Liver (tissue), 9 donors: Measurements from ENCODE around the gene KRT222. TPM values are rescaled to one million over a fixed set of nuclear protein-coding genes. Genes with fewer than 3 reads are reported as not detected.

Source experiments
- DNase-seq: peaks from one replicate; pipeline ENCODE4 v3.0.0-alpha.2; 2017; ENCODE audit warnings: low spot score
- H3K27ac ChIP-seq, 2 donors: one replicate each; pipeline ENCODE4 v1.7.0; 2013; ENCODE audit warnings: inconsistent platforms in 2 of 2, low read length in 2 of 2, control low read depth in 1 of 2, low read depth in 1 of 2, mild to moderate bottlenecking in 1 of 2
- H3K27me3 ChIP-seq, 4 donors: one replicate each; pipeline versions ENCODE4 v1.6.1 to v1.7.0; 2013; ENCODE audit warnings: low read length in 3 of 4, inconsistent platforms in 1 of 4, mild to moderate bottlenecking in 1 of 4, moderate library complexity in 1 of 4; ENCODE audit not compliant: control insufficient read depth in 4 of 4, insufficient read depth in 4 of 4
- H3K36me3 ChIP-seq, 4 donors: one replicate each; pipeline versions ENCODE4 v1.6.1 to v1.7.0; 2013; ENCODE audit warnings: low read length in 3 of 4, mild to moderate bottlenecking in 3 of 4, low read depth in 1 of 4, moderate library complexity in 1 of 4; ENCODE audit not compliant: control insufficient read depth in 4 of 4, insufficient read depth in 3 of 4
- H3K4me1 ChIP-seq, 4 donors: one replicate each; pipeline versions ENCODE4 v1.6.1 to v1.7.0; 2013; ENCODE audit warnings: low read length in 3 of 4, mild to moderate bottlenecking in 3 of 4, moderate library complexity in 1 of 4; ENCODE audit not compliant: control insufficient read depth in 4 of 4, insufficient read depth in 4 of 4
- H3K4me3 ChIP-seq, 3 donors: one replicate each; pipeline versions ENCODE4 v1.6.1 to v1.7.0; 2013; ENCODE audit warnings: low read length in 3 of 3, control low read depth in 1 of 3, low read depth in 1 of 3, mild to moderate bottlenecking in 1 of 3
- H3K9ac ChIP-seq, 2 donors: one replicate each; pipeline ENCODE4 v1.7.0; 2013; ENCODE audit warnings: low read length in 2 of 2, mild to moderate bottlenecking in 2 of 2, moderate library complexity in 2 of 2, control low read depth in 1 of 2, low read depth in 1 of 2
- H3K9me3 ChIP-seq, 4 donors: one replicate each; pipeline versions ENCODE4 v1.6.1 to v1.7.0; 2013; ENCODE audit warnings: low read length in 3 of 4; ENCODE audit not compliant: control insufficient read depth in 4 of 4
- EGR1 ChIP-seq, 2 donors: IDR thresholded peaks; 2 replicates each; pipeline ENCODE4 v1.6.1; 2016 to 2018; ENCODE audit warnings: antibody characterized with exemption in 2 of 2, low read depth in 2 of 2
- FOXA2 ChIP-seq: IDR thresholded peaks from 2 replicates; pipeline ENCODE4 v1.6.1; 2016; ENCODE audit warnings: antibody characterized with exemption
- GABPA ChIP-seq, 2 donors: IDR thresholded peaks in 1 of 2; conservative IDR thresholded peaks in 1 of 2; 2 replicates each; pipeline ENCODE4 v1.6.1; 2016; ENCODE audit warnings: antibody characterized with exemption in 2 of 2, mild to moderate bottlenecking in 1 of 2, moderate library complexity in 1 of 2
- HNF4A ChIP-seq, 2 donors: conservative IDR thresholded peaks; 2 replicates each; pipeline ENCODE4 v1.6.1; 2016; ENCODE audit warnings: antibody characterized with exemption in 2 of 2, mild to moderate bottlenecking in 2 of 2
- JUND ChIP-seq, 2 donors: IDR thresholded peaks; 2 replicates each; pipeline ENCODE4 v1.6.1; 2016; ENCODE audit warnings: antibody characterized with exemption in 2 of 2
- RXRA ChIP-seq, 2 donors: IDR thresholded peaks; 2 replicates each; pipeline ENCODE4 v1.6.1; 2017 to 2018; ENCODE audit warnings: antibody characterized with exemption in 2 of 2, mild to moderate bottlenecking in 1 of 2
- TAF1 ChIP-seq: conservative IDR thresholded peaks from 2 replicates; pipeline ENCODE4 v1.6.1; 2016; ENCODE audit warnings: antibody characterized with exemption, mild to moderate bottlenecking
- YY1 ChIP-seq: IDR thresholded peaks from 2 replicates; pipeline ENCODE4 v1.6.1; 2016; ENCODE audit warnings: antibody characterized with exemption, mild to moderate bottlenecking
- WGBS: extraction: QIAGEN DNeasy Blood & Tissue Kit; methylation state at CpG from one replicate; pipeline ENCODE4 v1.1.7; 2013; 5-methylcytosine and 5-hydroxymethylcytosine counted together
- polyA plus RNA-seq, 2 donors: library from polyadenylated mRNA; stranded (reverse) in 1 of 2; unstranded in 1 of 2; fragments of 200-250 nt in 1 of 2; fragments of >200 nt in 1 of 2; fragmentation: Nextera tagmentation in 1 of 2; extraction: Ambion mirVana in 1 of 2; gene quantifications; one replicate each; pipeline versions ENCODE4 v1.2.1 to v1.2.3, GENCODE V29; 2013 to 2015
- total RNA-seq, 2 donors: library from RNA; depleted of rRNA; stranded (reverse); fragments of >200 nt; gene quantifications; one replicate each; pipeline ENCODE4 v1.2.3, GENCODE V29; 2014
- TF ChIP-seq, protein P1 (sequence below): IDR thresholded peaks from 2 replicates; pipeline ENCODE4 v1.6.1; 2016; ENCODE audit warnings: antibody characterized with exemption
- TF ChIP-seq, protein P2 (sequence below): IDR thresholded peaks from 2 replicates; pipeline ENCODE4 v1.6.1; 2016; ENCODE audit warnings: antibody characterized with exemption
- TF ChIP-seq, protein P3 (sequence below): fragments of 150-350 bp; IDR thresholded peaks from 2 replicates; pipeline ENCODE4 v1.5.1; 2017; ENCODE audit warnings: improper control_type of control experiment, low read depth, low read length; ENCODE audit not compliant: missing input control
- TF ChIP-seq, protein P4 (sequence below): IDR thresholded peaks from 2 replicates; pipeline ENCODE4 v1.6.1; 2016; ENCODE audit warnings: antibody characterized with exemption
- donor health status: healthy.
- donor health status: healthy.
- donor health status: healthy.
- donor health status: healthy.
- donor health status: healthy.

The KRT222 gene
- total and polyA plus RNA-seq, 4 donors, result 1.9 to 5.6 (median 2.9) TPM

DNA sequence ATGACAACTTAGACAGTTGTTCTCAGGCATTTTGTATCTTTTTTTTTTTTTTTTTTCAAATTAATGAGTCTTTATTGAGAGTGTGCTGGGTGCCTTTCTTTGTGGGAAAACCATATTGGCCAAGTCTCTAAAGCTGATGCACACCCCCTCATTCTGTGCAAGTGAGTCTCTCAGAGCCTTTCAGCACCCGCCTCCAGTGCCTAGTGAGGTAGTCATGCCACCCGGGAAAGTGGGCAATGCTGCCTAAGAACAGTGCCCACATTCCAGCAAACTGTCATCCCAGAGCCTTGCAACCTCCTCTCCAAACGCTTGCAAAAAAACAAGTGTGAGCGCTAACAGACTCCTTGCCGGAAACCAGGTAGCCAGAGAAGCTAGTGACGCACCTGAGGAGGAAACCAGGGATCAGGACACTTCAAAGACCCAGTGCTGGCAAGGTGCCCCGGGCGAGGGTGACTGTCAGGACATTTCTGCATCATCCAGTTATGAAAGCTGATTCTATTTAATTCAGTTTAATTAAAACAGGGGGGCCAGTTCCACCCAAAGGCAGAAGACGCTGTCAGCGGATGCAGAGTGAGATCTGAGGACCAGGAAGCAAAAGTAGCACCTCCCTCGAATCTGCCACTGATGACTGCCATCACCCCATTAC lies 52.3 kb downstream of the KRT222 start:
- no peaks in the 10 kb centered on the region for H3K36me3 ChIP-seq
- H3K9ac ChIP-seq, result no peak overlapping the region
- TF ChIP-seq FOXA2, result no peak
- TF ChIP-seq JUND (IDR thresholded peaks at IDR 0.05), result no peak
- no peak for TF ChIP-seq YY1
- TF ChIP-seq RXRA (IDR thresholded peaks at IDR 0.05), result no peak
- TF ChIP-seq, protein P1, sequence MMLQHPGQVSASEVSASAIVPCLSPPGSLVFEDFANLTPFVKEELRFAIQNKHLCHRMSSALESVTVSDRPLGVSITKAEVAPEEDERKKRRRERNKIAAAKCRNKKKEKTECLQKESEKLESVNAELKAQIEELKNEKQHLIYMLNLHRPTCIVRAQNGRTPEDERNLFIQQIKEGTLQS, result no peak
- H3K27ac ChIP-seq, result no peak overlapping the region
- no peak overlapping the region for H3K4me3 ChIP-seq
- DNase-seq, result no peak
- WGBS, result 83% methylated on average over 11 of the region's 11 CpGs
- H3K4me1 ChIP-seq, result peaks cover 0 to 3% (median 1%) of the 10 kb centered on the region in 4 donors
- no peaks in the 10 kb centered on the region for H3K9me3 ChIP-seq
- no peaks in the 10 kb centered on the region for H3K27me3 ChIP-seq

DNA sequence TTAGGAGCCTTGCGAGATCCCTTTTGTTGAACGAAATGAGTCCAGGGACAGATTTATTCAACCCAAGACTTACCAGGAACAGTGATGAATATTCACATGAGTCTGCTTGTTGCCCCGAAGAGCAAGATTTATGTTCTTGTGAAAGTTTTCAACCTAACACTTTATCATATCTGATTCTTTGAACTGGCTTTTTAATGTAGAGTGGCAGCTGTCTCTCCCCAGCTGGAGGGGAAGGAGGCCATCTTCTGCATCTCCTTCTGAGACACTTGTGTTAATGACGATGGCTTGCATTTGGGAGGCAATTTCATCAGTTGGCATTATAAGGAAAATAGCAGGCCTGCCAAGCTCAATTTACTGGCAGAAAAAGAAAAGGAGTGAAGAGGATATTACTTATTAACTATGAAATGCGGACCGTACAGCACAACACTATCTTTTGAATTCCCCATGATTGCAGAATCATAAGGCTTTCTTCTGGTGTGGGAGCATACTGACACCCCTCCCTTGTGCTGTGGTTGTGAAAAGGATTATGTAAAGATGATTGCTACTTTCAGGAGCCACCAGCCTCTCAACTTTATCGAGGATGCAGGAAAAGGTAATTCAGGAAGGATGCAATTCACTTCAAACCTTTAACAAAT lies 53.0 kb downstream of the KRT222 start:
- Histone ChIP-seq H3K27ac (no peak overlapping the region), H3K9me3 (no peaks in the 10 kb centered on the region), H3K27me3 (no peaks in the 10 kb centered on the region), H3K4me1 (peaks cover 0 to 3% (median 1%) of the 10 kb centered on the region in 4 donors), H3K36me3 (no peaks in the 10 kb centered on the region), H3K4me3 (no peak overlapping the region), H3K9ac (no peak overlapping the region)
- DNase-seq, result no peak
- TF ChIP-seq EGR1 (IDR thresholded peaks at IDR 0.05; ENCODE audit: low read depth in 2 of 2) (no peak), HNF4A (conservative IDR thresholded peaks at IDR 0.05) (no peak), GABPA (IDR thresholded peaks at IDR 0.05 in 1 of 2, conservative IDR thresholded peaks at IDR 0.05 in 1 of 2) (no peak), TAF1 (no peak)
- TF ChIP-seq, protein P2, sequence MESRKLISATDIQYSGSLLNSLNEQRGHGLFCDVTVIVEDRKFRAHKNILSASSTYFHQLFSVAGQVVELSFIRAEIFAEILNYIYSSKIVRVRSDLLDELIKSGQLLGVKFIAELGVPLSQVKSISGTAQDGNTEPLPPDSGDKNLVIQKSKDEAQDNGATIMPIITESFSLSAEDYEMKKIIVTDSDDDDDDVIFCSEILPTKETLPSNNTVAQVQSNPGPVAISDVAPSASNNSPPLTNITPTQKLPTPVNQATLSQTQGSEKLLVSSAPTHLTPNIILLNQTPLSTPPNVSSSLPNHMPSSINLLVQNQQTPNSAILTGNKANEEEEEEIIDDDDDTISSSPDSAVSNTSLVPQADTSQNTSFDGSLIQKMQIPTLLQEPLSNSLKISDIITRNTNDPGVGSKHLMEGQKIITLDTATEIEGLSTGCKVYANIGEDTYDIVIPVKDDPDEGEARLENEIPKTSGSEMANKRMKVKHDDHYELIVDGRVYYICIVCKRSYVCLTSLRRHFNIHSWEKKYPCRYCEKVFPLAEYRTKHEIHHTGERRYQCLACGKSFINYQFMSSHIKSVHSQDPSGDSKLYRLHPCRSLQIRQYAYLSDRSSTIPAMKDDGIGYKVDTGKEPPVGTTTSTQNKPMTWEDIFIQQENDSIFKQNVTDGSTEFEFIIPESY, result no peak
- TF ChIP-seq, protein P3, sequence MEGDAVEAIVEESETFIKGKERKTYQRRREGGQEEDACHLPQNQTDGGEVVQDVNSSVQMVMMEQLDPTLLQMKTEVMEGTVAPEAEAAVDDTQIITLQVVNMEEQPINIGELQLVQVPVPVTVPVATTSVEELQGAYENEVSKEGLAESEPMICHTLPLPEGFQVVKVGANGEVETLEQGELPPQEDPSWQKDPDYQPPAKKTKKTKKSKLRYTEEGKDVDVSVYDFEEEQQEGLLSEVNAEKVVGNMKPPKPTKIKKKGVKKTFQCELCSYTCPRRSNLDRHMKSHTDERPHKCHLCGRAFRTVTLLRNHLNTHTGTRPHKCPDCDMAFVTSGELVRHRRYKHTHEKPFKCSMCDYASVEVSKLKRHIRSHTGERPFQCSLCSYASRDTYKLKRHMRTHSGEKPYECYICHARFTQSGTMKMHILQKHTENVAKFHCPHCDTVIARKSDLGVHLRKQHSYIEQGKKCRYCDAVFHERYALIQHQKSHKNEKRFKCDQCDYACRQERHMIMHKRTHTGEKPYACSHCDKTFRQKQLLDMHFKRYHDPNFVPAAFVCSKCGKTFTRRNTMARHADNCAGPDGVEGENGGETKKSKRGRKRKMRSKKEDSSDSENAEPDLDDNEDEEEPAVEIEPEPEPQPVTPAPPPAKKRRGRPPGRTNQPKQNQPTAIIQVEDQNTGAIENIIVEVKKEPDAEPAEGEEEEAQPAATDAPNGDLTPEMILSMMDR, result no peak
- TF ChIP-seq, protein P4, sequence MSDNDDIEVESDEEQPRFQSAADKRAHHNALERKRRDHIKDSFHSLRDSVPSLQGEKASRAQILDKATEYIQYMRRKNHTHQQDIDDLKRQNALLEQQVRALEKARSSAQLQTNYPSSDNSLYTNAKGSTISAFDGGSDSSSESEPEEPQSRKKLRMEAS, result no peak
- TF ChIP-seq, protein P1, result no peak
- 60% methylated on average over 7 of the region's 7 CpGs for WGBS
